GM12878 (cell line): Measurements from ENCODE around the gene DAPK2. TPM values are rescaled to one million over a fixed set of nuclear protein-coding genes. Genes with fewer than 3 reads are reported as not detected.

Experiments used
- CBX3 ChIP-seq: fragments of 200-600 bp; sonication (generic); IDR thresholded peaks from 2 replicates; pipeline ENCODE4 v1.6.1; 2016; ENCODE audit warnings: low read depth, borderline replicate concordance
- MLLT1 ChIP-seq: fragments of 450-650 bp; IDR thresholded peaks from 2 replicates; pipeline ENCODE4 v1.6.1; 2016; ENCODE audit warnings: mild to moderate bottlenecking
- MTA3 ChIP-seq: IDR thresholded peaks from 2 replicates; pipeline ENCODE4 v1.6.1; 2012; ENCODE audit warnings: low read length, inconsistent platforms, borderline replicate concordance
- NFYB ChIP-seq: IDR thresholded peaks from 2 replicates; pipeline ENCODE4 v1.6.1; 2011; ENCODE audit warnings: low read depth, mild to moderate bottlenecking, low read length, improper control_type of control experiment, moderate library complexity; ENCODE audit not compliant: insufficient read depth
- NR2C1 ChIP-seq: fragments of 450-650 bp; IDR thresholded peaks from 2 replicates; pipeline ENCODE4 v1.6.1; 2017; ENCODE audit warnings: antibody characterized with exemption, mild to moderate bottlenecking, moderate library complexity
- SMC3 ChIP-seq: IDR thresholded peaks from 2 replicates; pipeline ENCODE4 v1.6.1; 2011; ENCODE audit warnings: low read length, improper control_type of control experiment, borderline replicate concordance
- STAT3 ChIP-seq: IDR thresholded peaks from 2 replicates; pipeline ENCODE4 v1.6.1; 2011; ENCODE audit warnings: low read depth, low read length, improper control_type of control experiment
- TARDBP ChIP-seq: IDR thresholded peaks from 2 replicates; pipeline ENCODE4 v1.6.1; 2016; ENCODE audit warnings: borderline replicate concordance
- polyA plus RNA-seq, 11 experiments: library from polyadenylated mRNA; depleted of rRNA in 4 of 11; unstranded in 6 of 11; stranded (reverse) in 5 of 11; fragments of >200 nt; fragmentation: Nextera tagmentation in 4 of 11; fragmentation: Illumina TruSeq in 1 of 11; extraction: Ambion mirVana in 4 of 11; extraction: Trizol in 1 of 11; gene quantifications; 1 replicate in 1 of 11; 2 replicates in 10 of 11; pipeline versions ENCODE4 v1.2.1 to v1.2.3, GENCODE V29; 2011 to 2016; ENCODE audit warnings: inconsistent platforms in 2 of 11, missing spikeins in 2 of 11, low read depth in 1 of 11
- total RNA-seq, 4 experiments: library from RNA; depleted of rRNA in 3 of 4; stranded (reverse); fragments of >200 nt in 3 of 4; fragmentation: Illumina TruSeq in 1 of 4; extraction: Trizol in 1 of 4; gene quantifications; 2 replicates each; pipeline versions ENCODE4 v1.2.1 to v1.2.3, GENCODE V29; 2013 to 2021
- TF ChIP-seq, protein P1 (sequence below): fragments of 450-650 bp; IDR thresholded peaks from 2 replicates; pipeline ENCODE4 v1.6.1; 2018; ENCODE audit warnings: mild to moderate bottlenecking, low read depth, moderate library complexity; ENCODE audit not compliant: partially characterized antibody
- TF ChIP-seq, protein P2 (sequence below): fragments of 450-650 bp; IDR thresholded peaks from 2 replicates; pipeline ENCODE4 v1.6.1; 2017; ENCODE audit warnings: mild to moderate bottlenecking

DAPK2 gene
- total and polyA plus RNA-seq, 10 of the 15 experiments (the other 5 are each of a cell fraction or from before 2014, with no cell fraction given) = 0.69 to 8.4 (median 4.1) TPM

DNA sequence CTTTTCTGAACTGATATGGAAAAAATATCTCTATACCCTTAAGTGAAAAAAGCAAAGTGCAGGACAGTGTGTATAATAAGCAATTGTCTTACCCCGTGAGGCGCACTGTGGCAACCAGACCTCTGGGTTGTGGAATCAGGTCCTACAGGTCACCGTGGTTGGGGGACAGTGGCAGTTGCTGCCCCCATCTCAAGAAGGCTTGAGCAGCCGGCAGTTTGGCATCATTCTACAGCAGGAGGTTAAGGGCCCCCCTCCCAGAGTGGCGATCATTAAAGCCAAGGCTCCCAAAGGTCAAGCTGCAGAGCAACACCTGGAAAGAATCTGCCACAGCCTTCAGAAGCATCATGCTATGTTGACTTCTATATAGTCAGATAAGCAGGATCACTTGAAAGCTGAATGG is 156.5 kb downstream of the DAPK2 start (continued):
- no peak for TF ChIP-seq NFYB
- no peak for TF ChIP-seq CBX3
- TF ChIP-seq, protein P1, sequence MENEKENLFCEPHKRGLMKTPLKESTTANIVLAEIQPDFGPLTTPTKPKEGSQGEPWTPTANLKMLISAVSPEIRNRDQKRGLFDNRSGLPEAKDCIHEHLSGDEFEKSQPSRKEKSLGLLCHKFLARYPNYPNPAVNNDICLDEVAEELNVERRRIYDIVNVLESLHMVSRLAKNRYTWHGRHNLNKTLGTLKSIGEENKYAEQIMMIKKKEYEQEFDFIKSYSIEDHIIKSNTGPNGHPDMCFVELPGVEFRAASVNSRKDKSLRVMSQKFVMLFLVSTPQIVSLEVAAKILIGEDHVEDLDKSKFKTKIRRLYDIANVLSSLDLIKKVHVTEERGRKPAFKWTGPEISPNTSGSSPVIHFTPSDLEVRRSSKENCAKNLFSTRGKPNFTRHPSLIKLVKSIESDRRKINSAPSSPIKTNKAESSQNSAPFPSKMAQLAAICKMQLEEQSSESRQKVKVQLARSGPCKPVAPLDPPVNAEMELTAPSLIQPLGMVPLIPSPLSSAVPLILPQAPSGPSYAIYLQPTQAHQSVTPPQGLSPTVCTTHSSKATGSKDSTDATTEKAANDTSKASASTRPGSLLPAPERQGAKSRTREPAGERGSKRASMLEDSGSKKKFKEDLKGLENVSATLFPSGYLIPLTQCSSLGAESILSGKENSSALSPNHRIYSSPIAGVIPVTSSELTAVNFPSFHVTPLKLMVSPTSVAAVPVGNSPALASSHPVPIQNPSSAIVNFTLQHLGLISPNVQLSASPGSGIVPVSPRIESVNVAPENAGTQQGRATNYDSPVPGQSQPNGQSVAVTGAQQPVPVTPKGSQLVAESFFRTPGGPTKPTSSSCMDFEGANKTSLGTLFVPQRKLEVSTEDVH = no peak
- TF ChIP-seq MLLT1 = no peak
- no peak for TF ChIP-seq STAT3
- no peak for TF ChIP-seq TARDBP
- no peak for TF ChIP-seq SMC3
- TF ChIP-seq, protein P2, sequence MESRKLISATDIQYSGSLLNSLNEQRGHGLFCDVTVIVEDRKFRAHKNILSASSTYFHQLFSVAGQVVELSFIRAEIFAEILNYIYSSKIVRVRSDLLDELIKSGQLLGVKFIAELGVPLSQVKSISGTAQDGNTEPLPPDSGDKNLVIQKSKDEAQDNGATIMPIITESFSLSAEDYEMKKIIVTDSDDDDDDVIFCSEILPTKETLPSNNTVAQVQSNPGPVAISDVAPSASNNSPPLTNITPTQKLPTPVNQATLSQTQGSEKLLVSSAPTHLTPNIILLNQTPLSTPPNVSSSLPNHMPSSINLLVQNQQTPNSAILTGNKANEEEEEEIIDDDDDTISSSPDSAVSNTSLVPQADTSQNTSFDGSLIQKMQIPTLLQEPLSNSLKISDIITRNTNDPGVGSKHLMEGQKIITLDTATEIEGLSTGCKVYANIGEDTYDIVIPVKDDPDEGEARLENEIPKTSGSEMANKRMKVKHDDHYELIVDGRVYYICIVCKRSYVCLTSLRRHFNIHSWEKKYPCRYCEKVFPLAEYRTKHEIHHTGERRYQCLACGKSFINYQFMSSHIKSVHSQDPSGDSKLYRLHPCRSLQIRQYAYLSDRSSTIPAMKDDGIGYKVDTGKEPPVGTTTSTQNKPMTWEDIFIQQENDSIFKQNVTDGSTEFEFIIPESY = no peak
- TF ChIP-seq NR2C1 = no peak
- TF ChIP-seq MTA3 = no peak
